Measurements from ENCODE around the gene GPR45.

Gene GPR45

GRCh38 chr2:105262651-105263091 is 21.1 kb downstream of the GPR45 start:
- no peak for TF ChIP-seq CTCF (IDR thresholded peaks at IDR 0.05)
- Histone ChIP-seq H3K4me1 (ENCODE audit: control insufficient read depth in 1 of 2, insufficient read depth in 1 of 2, low read depth in 1 of 2, low read length in 1 of 2) (peaks cover 12 to 17% of the 10 kb centered on the region in 2 experiments), H3K36me3 (peaks cover 59% of the 10 kb centered on the region), H3K9me3 (no peaks in the 10 kb centered on the region), H3K27me3 (no peaks in the 10 kb centered on the region), H3K4me3 (ENCODE audit: low read depth in 1 of 2, low read length in 1 of 2) (no peak overlapping the region), H3K27ac (no peak overlapping the region)

GRCh38 chr2:105269426-105269825 is 27.9 kb downstream of the GPR45 start:
- H3K27me3 ChIP-seq, result no peaks in the 10 kb centered on the region
- TF ChIP-seq CTCF (IDR thresholded peaks at IDR 0.05), result no peak
- H3K27ac ChIP-seq, result no peak overlapping the region
- no peaks in the 10 kb centered on the region for H3K9me3 ChIP-seq
- H3K4me3 ChIP-seq (ENCODE audit: low read depth in 1 of 2, low read length in 1 of 2), result no peak overlapping the region
- H3K36me3 ChIP-seq, result peaks cover 100% of the 10 kb centered on the region
- no peaks in the 10 kb centered on the region for H3K4me1 ChIP-seq (ENCODE audit: control insufficient read depth in 1 of 2, insufficient read depth in 1 of 2, low read depth in 1 of 2, low read length in 1 of 2)

GRCh38 chr2:105271393-105272045 is 30.0 kb downstream of the GPR45 start:
- Histone ChIP-seq H3K4me3 (ENCODE audit: low read depth in 1 of 2, low read length in 1 of 2) (no peak overlapping the region), H3K36me3 (peaks cover 98% of the 10 kb centered on the region), H3K27ac (no peak overlapping the region), H3K9me3 (no peaks in the 10 kb centered on the region), H3K27me3 (no peaks in the 10 kb centered on the region), H3K4me1 (ENCODE audit: control insufficient read depth in 1 of 2, insufficient read depth in 1 of 2, low read depth in 1 of 2, low read length in 1 of 2) (no peaks in the 10 kb centered on the region)
- TF ChIP-seq CTCF (IDR thresholded peaks at IDR 0.05), result no peak

GRCh38 chr2:105272176-105272575 is 30.6 kb downstream of the GPR45 start:
- no peak overlapping the region for H3K27ac ChIP-seq
- TF ChIP-seq CTCF (IDR thresholded peaks at IDR 0.05), result no peak
- H3K4me3 ChIP-seq (ENCODE audit: low read depth in 1 of 2, low read length in 1 of 2), result no peak overlapping the region
- H3K27me3 ChIP-seq, result no peaks in the 10 kb centered on the region
- peaks cover 98% of the 10 kb centered on the region for H3K36me3 ChIP-seq
- no peaks in the 10 kb centered on the region for H3K9me3 ChIP-seq
- no peaks in the 10 kb centered on the region for H3K4me1 ChIP-seq (ENCODE audit: control insufficient read depth in 1 of 2, insufficient read depth in 1 of 2, low read depth in 1 of 2, low read length in 1 of 2)

- no peak for TF ChIP-seq CTCF (IDR thresholded peaks at IDR 0.05)
- H3K4me3 ChIP-seq (ENCODE audit: low read depth in 1 of 2, low read length in 1 of 2), result no peak overlapping the region
These were observed 32.5 kb downstream of the GPR45 start for GRCh38 chr2:105274046-105274445.

More at GRCh38 chr2:105274046-105274445, 32.5 kb downstream of the GPR45 start:
- no peaks in the 10 kb centered on the region for H3K9me3 ChIP-seq
- H3K27me3 ChIP-seq, result no peaks in the 10 kb centered on the region
- no peaks in the 10 kb centered on the region for H3K4me1 ChIP-seq (ENCODE audit: control insufficient read depth in 1 of 2, insufficient read depth in 1 of 2, low read depth in 1 of 2, low read length in 1 of 2)
- H3K36me3 ChIP-seq, result peaks cover 98% of the 10 kb centered on the region
- no peak overlapping the region for H3K27ac ChIP-seq
